Body of pancreas (tissue), 4 donors: ENCODE measurements around the gene LTBR. TPM values are rescaled to one million over a fixed set of nuclear protein-coding genes. Genes with fewer than 3 reads are reported as not detected.
"Not testable (repeated sequence)": the region's sequence is repeated elsewhere in the genome, so short reads cannot be mapped to it uniquely, and the experiment has no call there.

Experiments
- ATAC-seq: fragments of 150-250 bp; one replicate; pipeline ENCODE4 v1.9.1; 2016
- DNase-seq, 4 donors: peaks; one replicate each; pipeline ENCODE4 v3.0.0-alpha.2; 2019
- H3K27ac ChIP-seq, 4 donors: fragments of 200-600 bp; sonication (generic); 1 replicate in 3 of 4; 2 replicates in 1 of 4; pipeline versions ENCODE4 v1.5.1 to v1.6.1; 2016 to 2019; ENCODE audit warnings: mild to moderate bottlenecking in 1 of 4, mixed read lengths in 1 of 4, moderate library complexity in 1 of 4
- H3K27me3 ChIP-seq, 2 donors: fragments of 200-600 bp; sonication (generic); one replicate each; pipeline ENCODE4 v1.6.0; 2016; ENCODE audit warnings: mild to moderate bottlenecking in 1 of 2
- H3K36me3 ChIP-seq, 2 donors: fragments of 200-600 bp; sonication (generic); replicated peaks in 1 of 2; 2 replicates each; pipeline ENCODE4 v1.5.1; 2016; ENCODE audit warnings: low read depth in 2 of 2; ENCODE audit not compliant: insufficient read depth in 1 of 2
- H3K4me1 ChIP-seq: fragments of 200-600 bp; sonication (generic); one replicate; pipeline ENCODE4 v1.6.0; 2016
- H3K4me3 ChIP-seq, 2 donors: fragments of 200-600 bp; sonication (generic); 1 replicate in 1 of 2; 2 replicates in 1 of 2; pipeline ENCODE4 v1.5.1; 2016 to 2019
- H3K9me3 ChIP-seq, 3 donors: fragments of 200-600 bp; sonication (generic); 1 replicate in 2 of 3; 2 replicates in 1 of 3; pipeline ENCODE4 v1.5.1; 2016
- CTCF ChIP-seq, 7 experiments: fragments of 450-650 bp in 4 of 7; fragments of 200-600 bp in 3 of 7; sonication (generic) in 3 of 7; IDR thresholded peaks; one replicate each; pipeline ENCODE4 v1.5.1; 2016 to 2019; ENCODE audit warnings: antibody characterized with exemption in 7 of 7
- POLR2A ChIP-seq, 3 donors: fragments of 450-650 bp; IDR thresholded peaks; one replicate each; pipeline ENCODE4 v1.6.1; 2016; ENCODE audit warnings: antibody characterized with exemption in 3 of 3, mild to moderate bottlenecking in 2 of 3
- WGBS, 2 donors: methylation state at CpG; one replicate each; pipeline ENCODE4 v1.1.5; 2017; 5-methylcytosine and 5-hydroxymethylcytosine counted together
- intact Hi-C: fragments of 100-400 bp; cut with DNase I; formaldehyde crosslinking; loops from one replicate; pipeline ENCODE4 v1.15.1; 2023
- total RNA-seq, 2 donors: library from RNA; depleted of rRNA; stranded (reverse); fragments of >200 nt; gene quantifications; one replicate each; pipeline ENCODE4 v1.1.0, GENCODE V29; 2016

LTBR gene
- total RNA-seq, 2 donors from 2014 or later, result 111 to 173 TPM

GRCh38 chr12:6336079-6336888 lies 47.7 kb upstream of the LTBR start:
- Histone ChIP-seq H3K36me3 (peaks cover 0 to 16% of the 10 kb centered on the region in 2 donors), H3K27ac (peak overlapping the region; percentile 89 to 99 (median 98)), H3K27me3 (no peaks in the 10 kb centered on the region), H3K4me3 (no peak overlapping the region), H3K9me3 (no peaks in the 10 kb centered on the region), H3K4me1 (peaks cover 72% of the 10 kb centered on the region)
- peak; percentile 88 to 95 (median 90) for DNase-seq
- WGBS, 2 donors, result 1 to 3% methylated on average over 10 to 12 of the region's 12 CpGs
- peak in 1 of 7 experiments; percentile 5 for TF ChIP-seq CTCF (IDR thresholded peaks at IDR 0.05)
- TF ChIP-seq POLR2A (IDR thresholded peaks at IDR 0.05), result peak in 2 of 3 donors; percentile 54 to 65
- intact Hi-C loops, result no loop called here
- ATAC-seq, result peak; percentile 81

DNA sequence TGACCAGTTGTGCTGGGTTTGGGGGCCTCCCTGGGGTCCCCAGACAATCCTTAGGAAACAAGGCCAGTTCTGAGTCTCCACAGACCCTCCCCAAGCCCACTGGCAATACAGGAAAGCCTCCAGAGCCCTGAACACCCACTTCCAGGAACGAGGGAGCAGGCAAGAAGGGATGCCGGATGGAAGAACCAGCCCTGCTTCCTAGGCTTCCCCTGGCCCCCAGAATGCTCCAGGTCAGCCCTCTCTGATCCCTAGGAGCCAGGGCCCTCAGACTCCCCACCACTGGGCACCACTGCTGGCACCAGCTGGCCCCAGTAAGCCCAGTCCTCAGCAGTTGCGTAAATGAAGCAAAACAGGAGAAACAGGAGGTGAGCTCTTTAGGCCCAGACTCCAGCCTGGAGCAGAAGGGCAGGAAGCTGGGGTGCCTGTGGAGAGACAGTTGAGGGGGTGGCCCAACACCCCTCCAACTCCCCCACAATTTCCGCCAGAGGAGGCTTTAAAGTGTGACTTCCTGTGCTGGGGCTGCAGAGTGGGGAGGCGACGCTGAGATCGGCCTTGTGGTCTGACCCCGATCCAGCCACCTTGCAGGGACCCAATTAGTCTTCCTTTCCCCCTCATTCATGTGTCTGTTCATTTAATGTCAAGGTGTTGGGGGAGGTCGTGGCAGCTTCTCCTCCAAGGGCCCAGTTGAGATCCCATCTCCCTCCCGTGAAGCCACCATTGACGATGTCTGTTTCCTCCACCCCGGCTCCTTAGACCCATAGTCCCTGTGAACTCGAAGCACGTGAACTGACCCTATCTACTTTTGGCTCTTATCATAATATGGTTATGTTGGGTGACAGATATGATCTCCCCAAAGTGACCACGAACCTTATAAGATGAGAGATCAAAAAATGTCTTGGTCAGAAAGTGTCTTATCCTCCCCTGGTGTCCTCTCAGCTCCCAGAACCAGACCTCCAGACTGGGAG lies 46.8 kb upstream of the LTBR start:
- no peak overlapping the region for H3K4me3 ChIP-seq
- peak in 1 of 4 donors; percentile 46 for DNase-seq
- H3K27me3 ChIP-seq, result no peaks in the 10 kb centered on the region
- H3K27ac ChIP-seq, result peak overlapping the region; percentile 89 to 99 (median 98)
- no peak for ATAC-seq
- no peaks in the 10 kb centered on the region for H3K9me3 ChIP-seq
- H3K4me1 ChIP-seq, result peaks cover 74% of the 10 kb centered on the region
- H3K36me3 ChIP-seq, result peaks cover 0 to 11% of the 10 kb centered on the region in 2 donors
- 42 to 54% methylated on average over 14 to 15 of the region's 15 CpGs for WGBS, 2 donors
- no peak for TF ChIP-seq CTCF (IDR thresholded peaks at IDR 0.05)
- no peak for TF ChIP-seq POLR2A (IDR thresholded peaks at IDR 0.05)
- intact Hi-C loops, result no loop called here

DNA sequence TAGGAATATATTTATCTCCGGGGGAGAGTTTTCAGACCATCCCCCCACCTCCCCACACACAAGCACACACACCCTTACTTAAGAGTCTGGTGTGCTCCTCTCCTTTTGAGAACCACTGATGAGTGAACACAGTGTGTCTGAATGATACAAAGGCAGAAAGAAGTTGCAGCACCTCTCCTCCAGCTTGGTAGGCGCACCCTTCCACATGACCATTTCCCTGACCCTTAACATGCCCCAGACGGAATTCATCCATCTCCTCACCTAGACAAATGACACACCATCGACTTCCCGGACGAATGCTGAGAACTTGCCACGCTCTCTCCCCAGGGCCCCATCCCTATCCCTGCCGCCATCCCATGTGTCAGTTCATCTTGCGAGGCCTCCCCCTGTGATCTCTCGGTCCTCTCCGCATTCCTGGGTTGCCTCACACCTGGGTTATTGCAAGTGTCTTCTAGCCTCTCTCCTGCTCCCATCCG lies 46.0 kb upstream of the LTBR start:
- H3K27me3 ChIP-seq, result no peaks in the 10 kb centered on the region
- no peak for ATAC-seq
- TF ChIP-seq POLR2A (IDR thresholded peaks at IDR 0.05) (no peak), CTCF (IDR thresholded peaks at IDR 0.05) (no peak)
- 54 to 63% methylated on average over 12 of the region's 12 CpGs for WGBS, 2 donors
- H3K36me3 ChIP-seq, result peaks cover 0 to 7% of the 10 kb centered on the region in 2 donors
- H3K27ac ChIP-seq, result peak overlapping the region; percentile 89 to 99 (median 98)
- H3K4me3 ChIP-seq, result no peak overlapping the region
- DNase-seq, result no peak
- intact Hi-C loops, result no loop called here
- peaks cover 83% of the 10 kb centered on the region for H3K4me1 ChIP-seq
- H3K9me3 ChIP-seq, result no peaks in the 10 kb centered on the region

- H3K9me3 ChIP-seq, H3K4me3 ChIP-seq, DNase-seq, H3K27me3 ChIP-seq, H3K36me3 ChIP-seq, intact Hi-C loops, ATAC-seq: not testable (repeated sequence)
- Histone ChIP-seq H3K4me1 (peaks cover 81% of the 10 kb centered on the region), H3K27ac (peak overlapping the region; percentile 62 to 98 (median 93))
- WGBS, 2 donors, result 75 to 78% methylated on average over 6 to 8 of the region's 8 CpGs
Observed at GRCh38 chr12:6338536-6338935, 45.4 kb upstream of the LTBR start.

GRCh38 chr12:6338955-6339354 lies 45.0 kb upstream of the LTBR start:
- no peak for TF ChIP-seq POLR2A (IDR thresholded peaks at IDR 0.05)
- TF ChIP-seq CTCF (IDR thresholded peaks at IDR 0.05), result no peak
- H3K27me3 ChIP-seq, result no peaks in the 10 kb centered on the region
- DNase-seq, result no peak

More at GRCh38 chr12:6338955-6339354, 45.0 kb upstream of the LTBR start:
- WGBS, 2 donors, result 23 to 41% methylated on average over 3 of the region's 3 CpGs
- H3K27ac ChIP-seq, result peak overlapping the region; percentile 62 to 98 (median 93)
- ATAC-seq, result no peak
- no peaks in the 10 kb centered on the region for H3K9me3 ChIP-seq
- peaks cover 77% of the 10 kb centered on the region for H3K4me1 ChIP-seq
- intact Hi-C loops, result no loop called here
- no peaks in the 10 kb centered on the region for H3K36me3 ChIP-seq
- H3K4me3 ChIP-seq, result no peak overlapping the region
